Adrenal gland (tissue), 5 donors: ENCODE results near the gene CCDC74B.
"Not testable (repeated sequence)": the region's sequence is repeated elsewhere in the genome, so short reads cannot be mapped to it uniquely, and the experiment has no call there.

Source experiments
- CTCF ChIP-seq, 6 experiments: fragments of 450-650 bp in 4 of 6; fragments of 200-600 bp in 2 of 6; sonication (generic) in 1 of 6; IDR thresholded peaks; 1 replicate in 5 of 6; 2 replicates in 1 of 6; pipeline versions ENCODE4 v1.5.1 to v1.8.0; 2016 to 2021; ENCODE audit warnings: antibody characterized with exemption in 6 of 6, mild to moderate bottlenecking in 2 of 6, moderate library complexity in 1 of 6
- POLR2A ChIP-seq, 2 donors: fragments of 450-650 bp; IDR thresholded peaks; one replicate each; pipeline ENCODE4 v1.6.1; 2017; ENCODE audit warnings: antibody characterized with exemption in 2 of 2, mild to moderate bottlenecking in 2 of 2, moderate library complexity in 1 of 2
- donor health status: DM: no; HTN: no; CAD: no.

GRCh38 chr2:130142396-130143265, 2.3 kb downstream of the CCDC74B start:
- not testable (repeated sequence) for TF ChIP-seq CTCF, POLR2A (IDR thresholded peaks at IDR 0.05)
